ENCODE data around the gene WDR36. TPM values are rescaled to one million over a fixed set of nuclear protein-coding genes. Genes with fewer than 3 reads are reported as not detected.

The WDR36 gene
- total and polyA plus RNA-seq, 2 of the 8 experiments (the other 6 are each of a cell fraction or from before 2014, with no cell fraction given), result 9.3 to 41.8 TPM

DNA sequence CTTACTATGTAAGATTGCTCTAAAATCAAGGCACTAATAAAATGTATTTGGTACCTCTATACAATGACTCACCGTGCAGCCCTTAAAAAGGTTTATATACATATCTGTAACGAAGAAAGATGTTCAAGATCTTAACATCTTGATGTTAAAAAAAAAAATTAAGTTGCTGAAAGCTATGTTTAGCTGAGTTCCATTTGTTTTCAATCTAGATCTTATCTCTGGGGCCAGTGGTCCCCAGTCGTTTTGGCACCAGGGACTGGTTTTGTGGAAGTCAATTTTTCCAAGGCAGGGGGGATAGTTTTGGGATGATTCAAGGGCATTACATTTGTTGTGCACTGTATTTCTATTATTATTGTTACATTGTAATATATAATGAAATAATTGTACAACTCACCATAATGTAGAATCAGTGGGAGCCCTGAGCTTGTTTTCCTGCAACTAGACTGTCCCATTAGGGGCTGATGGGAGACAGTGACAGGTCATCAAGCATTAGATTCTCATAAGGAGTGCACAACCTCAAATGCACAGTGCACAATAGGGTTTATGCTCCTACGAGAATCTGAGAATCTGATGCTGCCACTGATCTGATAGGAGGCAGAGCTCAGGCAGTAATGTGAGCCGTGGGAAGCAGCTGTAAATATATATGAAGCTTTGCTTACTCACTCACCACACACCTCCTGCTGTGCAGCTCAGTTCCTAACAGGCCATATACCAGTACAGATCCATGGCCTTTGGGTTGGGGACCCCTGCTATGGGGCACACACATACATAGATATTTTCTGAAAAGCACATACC, 48.2 kb upstream of the WDR36 start (continued):
- TF ChIP-seq TAF1 (IDR thresholded peaks at IDR 0.05; ENCODE audit: low read depth, low read length) (no peak), TAF7 (optimal IDR thresholded peaks at IDR 0.05; ENCODE audit: borderline replicate concordance, low read depth, low read length) (no peak)
- TF ChIP-seq, protein P1, sequence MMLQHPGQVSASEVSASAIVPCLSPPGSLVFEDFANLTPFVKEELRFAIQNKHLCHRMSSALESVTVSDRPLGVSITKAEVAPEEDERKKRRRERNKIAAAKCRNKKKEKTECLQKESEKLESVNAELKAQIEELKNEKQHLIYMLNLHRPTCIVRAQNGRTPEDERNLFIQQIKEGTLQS (IDR thresholded peaks at IDR 0.05; ENCODE audit: insufficient read depth, low read depth, low read length), result no peak
